SK-N-SH treated with all-trans-retinoic acid at 6 μM for 48 hours (cell line): Measurements from ENCODE around the gene LMNA.

Experiments
- ATAC-seq: fragments of 200-7000 bp; cut with Tn5 transposase; 3 replicates; pipeline ENCODE4 v1.9.1; 2020; ENCODE audit warnings: mild to moderate bottlenecking, moderate library complexity
- ARNTL ChIP-seq: fragments of 450-650 bp; formaldehyde crosslinking; IDR thresholded peaks from 2 replicates; pipeline ENCODE4 v1.5.0; 2020; ENCODE audit warnings: low read depth, mild to moderate bottlenecking, moderate library complexity, borderline replicate concordance
- BACH2 ChIP-seq: fragments of 250-450 bp; sonication (Bioruptor Pico); IDR thresholded peaks from 2 replicates; pipeline ENCODE4 v1.9.0; 2021; ENCODE audit warnings: mild to moderate bottlenecking, borderline replicate concordance
- CSDC2 ChIP-seq: fragments of 250-450 bp; sonication (Bioruptor Pico); IDR thresholded peaks from 2 replicates; pipeline ENCODE4 v1.5.0; 2020; ENCODE audit warnings: mild to moderate bottlenecking, moderate library complexity
- ESRRG ChIP-seq: fragments of 250-450 bp; sonication (Bioruptor Pico); IDR thresholded peaks from 2 replicates; pipeline ENCODE4 v1.6.1; 2021; ENCODE audit warnings: mild to moderate bottlenecking
- GLIS3 ChIP-seq: fragments of 250-450 bp; sonication (Bioruptor Pico); IDR thresholded peaks from 2 replicates; pipeline ENCODE4 v1.5.0; 2020; ENCODE audit warnings: mild to moderate bottlenecking, moderate library complexity
- ISL1 ChIP-seq: fragments of 250-450 bp; sonication (Bioruptor Pico); IDR thresholded peaks from 2 replicates; pipeline ENCODE4 v2.1.2; 2022; ENCODE audit warnings: mild to moderate bottlenecking, moderate library complexity
- OSR1 ChIP-seq: fragments of 250-450 bp; sonication (Bioruptor Pico); IDR thresholded peaks from 2 replicates; pipeline ENCODE4 v1.8.0; 2022; ENCODE audit warnings: moderate library complexity, mild to moderate bottlenecking, inconsistent platforms
- RARB ChIP-seq: fragments of 250-450 bp; sonication (Bioruptor Pico); IDR thresholded peaks from 2 replicates; pipeline ENCODE4 v1.8.0; 2021; ENCODE audit warnings: mild to moderate bottlenecking, moderate library complexity
- SNAI2 ChIP-seq: fragments of 250-450 bp; sonication (Bioruptor Pico); IDR thresholded peaks from 2 replicates; pipeline ENCODE4 v1.5.0; 2020; ENCODE audit warnings: mild to moderate bottlenecking, moderate library complexity
- TCF4 ChIP-seq: fragments of 250-450 bp; sonication (Bioruptor Pico); IDR thresholded peaks from 2 replicates; pipeline ENCODE4 v1.8.0; 2021; ENCODE audit warnings: mild to moderate bottlenecking, moderate library complexity, borderline replicate concordance
- TOX ChIP-seq: fragments of 250-450 bp; sonication (Bioruptor Pico); IDR thresholded peaks from 2 replicates; pipeline ENCODE4 v1.8.0; 2021; ENCODE audit warnings: mild to moderate bottlenecking, moderate library complexity, borderline replicate concordance
- ZC3H10 ChIP-seq: fragments of 250-450 bp; sonication (Bioruptor Pico); IDR thresholded peaks from 2 replicates; pipeline ENCODE4 v1.5.1; 2021; ENCODE audit warnings: mild to moderate bottlenecking, moderate library complexity
- ZFP3 ChIP-seq: fragments of 250-450 bp; sonication (Bioruptor Pico); IDR thresholded peaks from 2 replicates; pipeline ENCODE4 v1.5.0; 2020; ENCODE audit warnings: mild to moderate bottlenecking, moderate library complexity
- ZFP30 ChIP-seq: fragments of 450-650 bp; formaldehyde crosslinking; IDR thresholded peaks from 2 replicates; pipeline ENCODE4 v1.5.0; 2022; ENCODE audit warnings: mild to moderate bottlenecking, moderate library complexity
- ZNF565 ChIP-seq: fragments of 450-650 bp; formaldehyde crosslinking; conservative IDR thresholded peaks from 2 replicates; pipeline ENCODE4 v1.5.0; 2020; ENCODE audit warnings: low read depth, mild to moderate bottlenecking, moderate library complexity
- ZNF70 ChIP-seq: fragments of 450-650 bp; formaldehyde crosslinking; IDR thresholded peaks from 2 replicates; pipeline ENCODE4 v1.5.0; 2020; ENCODE audit warnings: mild to moderate bottlenecking, moderate library complexity
- TF ChIP-seq, protein P1 (sequence below): fragments of 250-450 bp; sonication (Bioruptor Pico); IDR thresholded peaks from 2 replicates; pipeline ENCODE4 v1.8.0; 2021; ENCODE audit warnings: low read depth, mild to moderate bottlenecking, moderate library complexity, borderline replicate concordance
- TF ChIP-seq, protein P2 (sequence below): fragments of 250-450 bp; sonication (Bioruptor Pico); IDR thresholded peaks from 2 replicates; pipeline ENCODE4 v1.5.1; 2020; ENCODE audit warnings: low read depth, mild to moderate bottlenecking, moderate library complexity
- TF ChIP-seq, protein P3 (sequence below): fragments of 250-450 bp; sonication (Bioruptor Pico); IDR thresholded peaks from 2 replicates; pipeline ENCODE4 v1.8.0; 2020; ENCODE audit warnings: mild to moderate bottlenecking, moderate library complexity, borderline replicate concordance

Gene LMNA

DNA sequence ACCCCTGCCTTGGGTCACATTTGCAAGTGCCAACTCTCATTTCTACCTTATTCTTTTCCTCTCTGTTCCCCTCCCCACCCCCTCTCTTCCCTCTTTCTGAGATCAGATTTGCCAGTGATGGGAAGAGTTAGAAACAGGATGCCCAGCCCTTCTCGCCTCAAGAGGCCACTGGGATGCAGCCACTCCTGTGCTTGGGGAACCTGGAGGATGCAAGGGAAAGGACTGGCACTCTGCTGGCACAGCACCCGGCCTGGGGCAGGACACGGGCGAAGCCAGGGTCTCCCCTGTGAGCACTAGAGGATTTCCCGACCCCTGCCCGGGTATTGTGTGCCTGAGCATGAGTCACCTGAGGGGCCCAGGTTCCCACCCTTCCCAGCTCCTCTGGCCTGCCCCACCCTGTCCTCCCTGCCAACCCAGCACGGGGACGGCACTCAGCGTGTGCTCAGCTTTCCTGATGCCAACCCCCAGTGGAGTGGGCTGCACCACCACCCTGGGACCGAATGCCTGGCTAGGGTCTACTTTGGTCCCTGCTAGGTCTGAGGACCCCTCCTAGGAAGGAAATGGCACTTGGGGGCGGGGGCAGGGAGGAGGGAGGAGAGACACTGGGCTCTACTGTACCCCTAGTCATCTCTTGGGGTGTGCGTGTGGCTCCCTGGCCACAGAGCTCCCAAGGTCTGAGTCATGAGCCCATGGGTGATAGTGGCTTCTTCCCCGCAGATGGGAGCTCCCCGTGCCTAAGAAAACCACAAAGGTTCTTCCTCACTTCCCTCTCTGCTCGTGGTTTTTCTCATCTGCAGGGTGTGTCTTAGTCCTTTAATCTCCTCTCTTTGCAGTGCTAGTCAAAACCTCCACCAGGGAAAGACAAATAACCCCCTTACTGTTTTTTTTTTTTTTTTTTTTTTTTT, 12.4 kb downstream of the LMNA start (continued):
- TF ChIP-seq, protein P1, sequence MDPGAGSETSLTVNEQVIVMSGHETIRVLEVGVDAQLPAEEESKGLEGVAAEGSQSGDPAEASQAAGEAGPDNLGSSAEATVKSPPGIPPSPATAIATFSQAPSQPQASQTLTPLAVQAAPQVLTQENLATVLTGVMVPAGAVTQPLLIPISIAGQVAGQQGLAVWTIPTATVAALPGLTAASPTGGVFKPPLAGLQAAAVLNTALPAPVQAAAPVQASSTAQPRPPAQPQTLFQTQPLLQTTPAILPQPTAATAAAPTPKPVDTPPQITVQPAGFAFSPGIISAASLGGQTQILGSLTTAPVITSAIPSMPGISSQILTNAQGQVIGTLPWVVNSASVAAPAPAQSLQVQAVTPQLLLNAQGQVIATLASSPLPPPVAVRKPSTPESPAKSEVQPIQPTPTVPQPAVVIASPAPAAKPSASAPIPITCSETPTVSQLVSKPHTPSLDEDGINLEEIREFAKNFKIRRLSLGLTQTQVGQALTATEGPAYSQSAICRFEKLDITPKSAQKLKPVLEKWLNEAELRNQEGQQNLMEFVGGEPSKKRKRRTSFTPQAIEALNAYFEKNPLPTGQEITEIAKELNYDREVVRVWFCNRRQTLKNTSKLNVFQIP (CRISPR knock-in tag), result no peak
- TF ChIP-seq ZNF70 (CRISPR knock-in tag), result no peak

DNA sequence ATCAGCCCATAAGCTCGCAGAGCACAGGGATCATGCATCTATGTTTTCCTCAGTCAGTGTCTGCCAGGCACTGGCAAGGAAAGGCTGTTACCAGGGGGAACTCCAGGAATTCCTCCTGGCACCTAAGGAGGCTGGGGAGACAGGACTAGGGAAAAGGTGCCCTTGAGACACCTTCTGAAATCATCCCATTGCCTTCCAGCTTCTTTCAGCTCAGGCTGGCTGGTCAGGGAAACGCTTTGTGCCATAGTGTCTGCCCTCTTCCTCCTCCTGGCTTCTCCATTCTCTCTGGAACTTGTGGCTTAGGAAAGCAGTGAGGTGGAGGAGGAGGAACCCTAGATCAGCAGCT, 13.8 kb downstream of the LMNA start:
- no peak for ATAC-seq
- TF ChIP-seq CSDC2 (CRISPR knock-in tag), result no peak
- TF ChIP-seq ZFP30 (CRISPR knock-in tag), result no peak
- TF ChIP-seq ZC3H10, result no peak
- TF ChIP-seq ZNF565 (CRISPR knock-in tag), result no peak

DNA sequence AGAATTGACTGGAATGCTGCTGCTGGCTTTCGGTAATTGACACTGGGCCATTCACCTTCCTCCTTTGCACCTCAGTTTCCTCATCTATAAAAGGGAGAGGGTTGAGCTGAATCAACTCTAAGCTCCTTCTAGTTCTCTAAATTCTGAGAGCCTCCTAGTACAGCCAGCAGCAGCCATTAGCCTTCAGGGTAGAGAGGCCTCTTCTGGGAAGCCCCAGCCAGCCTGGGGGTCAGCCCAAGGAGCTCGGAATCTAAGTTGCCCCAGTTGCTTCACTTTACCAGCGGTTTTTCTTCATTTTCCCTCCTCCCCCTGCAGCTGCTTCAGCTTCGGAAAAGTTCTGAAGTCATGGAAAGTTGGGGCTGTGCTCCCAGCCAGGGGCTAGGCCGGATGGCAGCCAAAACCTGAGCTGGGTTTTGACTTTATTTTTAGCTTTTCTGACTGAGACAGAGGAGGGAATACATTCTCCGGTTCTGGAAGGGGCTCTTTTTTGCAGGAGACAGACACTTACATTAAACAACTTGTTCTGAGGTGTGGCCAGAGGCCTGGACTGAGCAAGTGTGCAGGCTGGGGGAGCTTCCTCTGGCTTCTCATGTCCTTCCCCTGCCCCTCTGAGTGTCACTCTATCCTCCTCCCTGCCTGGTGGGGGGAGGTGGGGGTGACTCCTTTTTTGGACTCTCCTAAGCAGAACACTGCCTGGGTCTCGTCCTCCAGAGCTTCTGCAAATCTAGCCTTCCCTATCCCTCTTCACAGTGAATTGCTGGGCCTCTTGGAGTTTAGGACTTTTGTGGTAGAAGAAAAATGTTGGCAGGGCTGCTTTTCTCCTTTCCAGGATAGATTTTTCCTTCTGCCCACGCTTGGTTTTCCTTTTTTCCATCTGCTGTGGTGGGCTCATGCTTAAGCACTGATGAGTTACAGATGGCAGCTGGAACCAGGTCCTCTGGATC, 14.4 kb downstream of the LMNA start:
- TF ChIP-seq BACH2 (CRISPR knock-in tag), result no peak
- no peak for TF ChIP-seq ZC3H10
- TF ChIP-seq ESRRG (CRISPR knock-in tag), result no peak
- TF ChIP-seq TOX, result no peak
- TF ChIP-seq, protein P2, sequence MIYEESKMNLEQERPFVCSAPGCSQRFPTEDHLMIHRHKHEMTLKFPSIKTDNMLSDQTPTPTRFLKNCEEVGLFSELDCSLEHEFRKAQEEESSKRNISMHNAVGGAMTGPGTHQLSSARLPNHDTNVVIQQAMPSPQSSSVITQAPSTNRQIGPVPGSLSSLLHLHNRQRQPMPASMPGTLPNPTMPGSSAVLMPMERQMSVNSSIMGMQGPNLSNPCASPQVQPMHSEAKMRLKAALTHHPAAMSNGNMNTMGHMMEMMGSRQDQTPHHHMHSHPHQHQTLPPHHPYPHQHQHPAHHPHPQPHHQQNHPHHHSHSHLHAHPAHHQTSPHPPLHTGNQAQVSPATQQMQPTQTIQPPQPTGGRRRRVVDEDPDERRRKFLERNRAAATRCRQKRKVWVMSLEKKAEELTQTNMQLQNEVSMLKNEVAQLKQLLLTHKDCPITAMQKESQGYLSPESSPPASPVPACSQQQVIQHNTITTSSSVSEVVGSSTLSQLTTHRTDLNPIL (CRISPR knock-in tag), result no peak
- no peak for TF ChIP-seq RARB (CRISPR knock-in tag)
- TF ChIP-seq GLIS3 (CRISPR knock-in tag), result no peak
- no peak for TF ChIP-seq ZNF70 (CRISPR knock-in tag)
- TF ChIP-seq TCF4 (CRISPR knock-in tag), result no peak; the same call in 1 of the 2 replicates
- TF ChIP-seq OSR1 (CRISPR knock-in tag), result no peak
- TF ChIP-seq ISL1 (CRISPR knock-in tag), result no peak
- TF ChIP-seq, protein P3, sequence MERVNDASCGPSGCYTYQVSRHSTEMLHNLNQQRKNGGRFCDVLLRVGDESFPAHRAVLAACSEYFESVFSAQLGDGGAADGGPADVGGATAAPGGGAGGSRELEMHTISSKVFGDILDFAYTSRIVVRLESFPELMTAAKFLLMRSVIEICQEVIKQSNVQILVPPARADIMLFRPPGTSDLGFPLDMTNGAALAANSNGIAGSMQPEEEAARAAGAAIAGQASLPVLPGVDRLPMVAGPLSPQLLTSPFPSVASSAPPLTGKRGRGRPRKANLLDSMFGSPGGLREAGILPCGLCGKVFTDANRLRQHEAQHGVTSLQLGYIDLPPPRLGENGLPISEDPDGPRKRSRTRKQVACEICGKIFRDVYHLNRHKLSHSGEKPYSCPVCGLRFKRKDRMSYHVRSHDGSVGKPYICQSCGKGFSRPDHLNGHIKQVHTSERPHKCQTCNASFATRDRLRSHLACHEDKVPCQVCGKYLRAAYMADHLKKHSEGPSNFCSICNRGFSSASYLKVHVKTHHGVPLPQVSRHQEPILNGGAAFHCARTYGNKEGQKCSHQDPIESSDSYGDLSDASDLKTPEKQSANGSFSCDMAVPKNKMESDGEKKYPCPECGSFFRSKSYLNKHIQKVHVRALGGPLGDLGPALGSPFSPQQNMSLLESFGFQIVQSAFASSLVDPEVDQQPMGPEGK (CRISPR knock-in tag), result no peak
- TF ChIP-seq ARNTL (CRISPR knock-in tag), result no peak
- TF ChIP-seq SNAI2 (CRISPR knock-in tag), result no peak
- no peak for TF ChIP-seq ZFP30 (CRISPR knock-in tag)
- peak; percentile 1 for ATAC-seq

DNA sequence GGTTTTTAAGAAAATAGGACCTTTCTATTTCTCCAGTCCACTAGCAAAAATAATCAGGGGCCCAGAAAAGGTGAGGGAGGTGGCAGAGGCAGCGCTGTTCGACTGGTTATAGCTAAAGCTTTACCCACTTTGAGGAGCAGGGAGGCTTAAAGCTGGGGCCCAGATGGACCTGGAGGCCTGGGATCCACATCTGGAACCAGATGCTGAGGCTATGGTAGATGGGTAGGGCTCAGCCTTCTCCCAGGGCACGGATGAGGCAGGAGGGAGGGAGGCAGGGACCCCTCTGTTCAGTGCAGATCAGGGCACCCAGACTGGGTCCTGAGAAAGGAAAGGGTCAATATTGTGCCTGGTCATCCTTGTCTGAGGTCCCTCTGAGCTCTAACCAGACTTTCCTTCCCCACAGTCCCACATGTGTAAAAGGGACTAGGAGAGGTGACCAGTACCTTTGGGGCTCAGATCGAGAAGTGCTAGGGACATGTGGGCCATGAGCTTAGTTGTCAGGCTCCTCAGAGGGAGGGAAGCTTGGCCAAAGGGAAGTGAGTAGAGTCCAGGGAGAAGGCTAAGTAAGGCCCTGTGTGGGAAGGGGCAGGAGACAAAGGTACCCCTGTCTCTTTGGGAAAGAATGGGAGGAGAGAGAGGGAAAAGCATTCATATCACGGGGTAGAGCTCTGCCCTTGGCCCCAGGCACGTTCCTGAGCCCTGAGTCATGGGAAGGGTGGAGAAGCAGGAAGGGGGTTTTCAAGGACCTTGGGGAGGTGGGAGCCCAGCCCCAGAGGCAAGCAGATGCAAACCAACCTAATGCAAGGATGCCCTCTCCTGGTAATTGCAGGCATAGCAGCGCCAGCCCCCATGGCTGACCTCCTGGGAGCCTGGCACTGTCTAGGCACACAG, 15.4 kb downstream of the LMNA start:
- TF ChIP-seq TOX, result peak; percentile 64; the same call in 1 of the 2 replicates
- TF ChIP-seq, protein P3 (CRISPR knock-in tag), result peak; percentile 68
- TF ChIP-seq, protein P2 (CRISPR knock-in tag), result no peak
- peak; percentile 42; the same call in 1 of the 2 replicates for TF ChIP-seq ZFP3 (CRISPR knock-in tag)
- TF ChIP-seq TCF4 (CRISPR knock-in tag), result no peak
- peak; percentile 41 for ATAC-seq
